Parathyroid adenoma (tissue), 2 donors: ENCODE results near the gene NXPE3.

ENCODE experiments used
- H2AFZ ChIP-seq: fragments of 300-600 bp; sonication (generic); one replicate; pipeline ENCODE4 v1.7.0; 2017; ENCODE audit warnings: antibody characterized with exemption, mild to moderate bottlenecking
- H3K27ac ChIP-seq: fragments of 300-600 bp; sonication (generic); one replicate; pipeline ENCODE4 v1.7.0; 2017
- H3K27me3 ChIP-seq: fragments of 300-600 bp; sonication (generic); one replicate; pipeline ENCODE4 v1.7.0; 2017; ENCODE audit warnings: low read length; ENCODE audit not compliant: control insufficient read depth, insufficient read depth
- H3K36me3 ChIP-seq: fragments of 300-600 bp; sonication (generic); one replicate; pipeline ENCODE4 v1.7.0; 2017; ENCODE audit warnings: low read length; ENCODE audit not compliant: control insufficient read depth, insufficient read depth
- H3K4me1 ChIP-seq: fragments of 300-600 bp; sonication (generic); one replicate; pipeline ENCODE4 v1.7.0; 2017; ENCODE audit warnings: control low read depth
- H3K4me2 ChIP-seq: fragments of 300-600 bp; sonication (generic); one replicate; pipeline ENCODE4 v1.7.0; 2017; ENCODE audit warnings: low read length
- H3K4me3 ChIP-seq: fragments of 300-600 bp; sonication (generic); one replicate; pipeline ENCODE4 v1.7.0; 2017; ENCODE audit warnings: low read depth, low read length
- H3K79me2 ChIP-seq: fragments of 300-600 bp; sonication (generic); one replicate; pipeline ENCODE4 v1.7.0; 2017; ENCODE audit warnings: control low read depth
- H3K9ac ChIP-seq: fragments of 300-600 bp; sonication (generic); one replicate; pipeline ENCODE4 v1.7.0; 2017; ENCODE audit warnings: mild to moderate bottlenecking
- H3K9me3 ChIP-seq: fragments of 300-600 bp; sonication (generic); one replicate; pipeline ENCODE4 v1.7.0; 2017; ENCODE audit warnings: low read length; ENCODE audit not compliant: control insufficient read depth
- TF ChIP-seq, protein P1 (sequence below): fragments of 300-600 bp; sonication (generic); IDR thresholded peaks from one replicate; pipeline ENCODE4 v1.7.0; 2017; ENCODE audit warnings: antibody characterized with exemption, mild to moderate bottlenecking
- donor health status: primary hyperparathyroidism.

Gene NXPE3

DNA sequence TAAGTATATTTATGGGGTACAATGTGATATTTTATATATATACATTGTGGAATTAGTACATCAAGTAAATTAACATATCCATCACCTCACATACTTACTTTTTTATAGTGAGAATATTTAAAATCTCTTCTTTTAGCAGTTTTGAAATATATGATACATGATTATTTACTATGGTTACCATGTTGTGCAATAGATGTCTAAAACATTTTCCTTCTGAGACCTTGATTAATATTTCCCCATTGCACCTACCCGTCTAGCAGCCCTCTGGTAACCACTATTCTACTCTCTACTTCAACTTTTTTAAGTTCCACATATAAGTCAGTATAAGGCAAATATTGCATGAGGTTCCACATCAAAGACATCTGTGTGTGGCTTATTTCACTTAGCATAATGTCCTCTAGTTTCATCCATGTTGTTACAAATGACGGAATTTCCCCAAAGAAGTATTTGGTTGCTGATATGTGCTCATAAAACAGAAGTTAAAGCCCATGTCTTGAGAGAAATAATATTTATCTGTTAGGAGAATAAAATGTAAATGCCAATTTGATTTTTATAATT, 40.7 kb downstream of the NXPE3 start:
- Histone ChIP-seq H2AFZ (no peak overlapping the region), H3K27ac (no peak overlapping the region), H3K79me2 (peaks cover 1% of the 10 kb centered on the region), H3K4me3 (no peak overlapping the region), H3K27me3 (no peaks in the 10 kb centered on the region), H3K9me3 (no peaks in the 10 kb centered on the region), H3K4me2 (no peak overlapping the region), H3K4me1 (no peaks in the 10 kb centered on the region), H3K36me3 (no peaks in the 10 kb centered on the region), H3K9ac (no peak overlapping the region)
- TF ChIP-seq, protein P1, sequence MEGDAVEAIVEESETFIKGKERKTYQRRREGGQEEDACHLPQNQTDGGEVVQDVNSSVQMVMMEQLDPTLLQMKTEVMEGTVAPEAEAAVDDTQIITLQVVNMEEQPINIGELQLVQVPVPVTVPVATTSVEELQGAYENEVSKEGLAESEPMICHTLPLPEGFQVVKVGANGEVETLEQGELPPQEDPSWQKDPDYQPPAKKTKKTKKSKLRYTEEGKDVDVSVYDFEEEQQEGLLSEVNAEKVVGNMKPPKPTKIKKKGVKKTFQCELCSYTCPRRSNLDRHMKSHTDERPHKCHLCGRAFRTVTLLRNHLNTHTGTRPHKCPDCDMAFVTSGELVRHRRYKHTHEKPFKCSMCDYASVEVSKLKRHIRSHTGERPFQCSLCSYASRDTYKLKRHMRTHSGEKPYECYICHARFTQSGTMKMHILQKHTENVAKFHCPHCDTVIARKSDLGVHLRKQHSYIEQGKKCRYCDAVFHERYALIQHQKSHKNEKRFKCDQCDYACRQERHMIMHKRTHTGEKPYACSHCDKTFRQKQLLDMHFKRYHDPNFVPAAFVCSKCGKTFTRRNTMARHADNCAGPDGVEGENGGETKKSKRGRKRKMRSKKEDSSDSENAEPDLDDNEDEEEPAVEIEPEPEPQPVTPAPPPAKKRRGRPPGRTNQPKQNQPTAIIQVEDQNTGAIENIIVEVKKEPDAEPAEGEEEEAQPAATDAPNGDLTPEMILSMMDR = no peak

DNA sequence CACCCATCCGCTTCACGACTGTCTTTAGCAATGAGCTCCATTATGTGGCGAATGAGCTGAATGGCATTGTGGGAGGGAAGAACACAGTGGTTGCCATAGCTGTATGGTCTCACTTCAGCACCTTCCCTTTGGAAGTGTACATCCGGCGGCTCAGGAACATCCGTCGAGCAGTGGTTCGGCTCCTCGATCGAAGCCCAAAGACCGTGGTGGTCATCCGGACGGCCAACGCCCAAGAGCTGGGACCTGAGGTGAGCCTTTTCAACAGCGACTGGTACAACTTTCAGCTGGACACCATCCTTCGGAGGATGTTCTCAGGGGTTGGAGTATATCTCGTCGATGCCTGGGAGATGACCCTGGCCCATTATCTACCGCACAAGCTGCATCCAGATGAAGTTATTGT, 42.5 kb downstream of the NXPE3 start:
- Histone ChIP-seq H3K27ac (no peak overlapping the region), H3K27me3 (no peaks in the 10 kb centered on the region), H3K9me3 (no peaks in the 10 kb centered on the region), H3K79me2 (no peaks in the 10 kb centered on the region), H3K4me2 (no peak overlapping the region), H3K4me1 (no peaks in the 10 kb centered on the region), H3K9ac (no peak overlapping the region), H3K36me3 (no peaks in the 10 kb centered on the region), H2AFZ (no peak overlapping the region), H3K4me3 (no peak overlapping the region)
- TF ChIP-seq, protein P1 = no peak

DNA sequence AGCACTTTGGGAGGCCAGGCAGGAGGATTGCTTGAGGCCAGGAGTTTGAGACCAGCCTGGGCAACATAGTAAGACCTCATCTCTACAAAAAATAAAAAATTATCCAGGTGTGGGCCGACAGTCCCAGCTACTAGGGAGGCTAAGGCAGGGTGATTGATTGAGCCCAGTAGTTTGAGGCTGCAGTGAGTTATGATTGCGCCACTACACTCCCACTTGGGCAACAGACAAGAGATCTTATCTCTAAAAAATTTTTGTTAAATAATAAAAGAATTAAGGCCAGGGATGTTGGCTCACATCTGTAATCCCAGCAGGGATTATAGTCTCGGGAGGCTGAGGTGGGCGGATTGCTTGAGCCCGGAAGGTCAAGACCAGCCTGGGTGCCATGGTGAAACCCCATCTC, 44.5 kb downstream of the NXPE3 start:
- H3K4me2 ChIP-seq = no peak overlapping the region
- H2AFZ ChIP-seq = no peak overlapping the region
- no peaks in the 10 kb centered on the region for H3K79me2 ChIP-seq
- no peaks in the 10 kb centered on the region for H3K27me3 ChIP-seq
- no peaks in the 10 kb centered on the region for H3K36me3 ChIP-seq
- no peak overlapping the region for H3K4me3 ChIP-seq
- TF ChIP-seq, protein P1 = no peak
- H3K4me1 ChIP-seq = peaks cover 4% of the 10 kb centered on the region
- H3K9ac ChIP-seq = no peak overlapping the region
- H3K9me3 ChIP-seq = no peaks in the 10 kb centered on the region
- H3K27ac ChIP-seq = no peak overlapping the region

DNA sequence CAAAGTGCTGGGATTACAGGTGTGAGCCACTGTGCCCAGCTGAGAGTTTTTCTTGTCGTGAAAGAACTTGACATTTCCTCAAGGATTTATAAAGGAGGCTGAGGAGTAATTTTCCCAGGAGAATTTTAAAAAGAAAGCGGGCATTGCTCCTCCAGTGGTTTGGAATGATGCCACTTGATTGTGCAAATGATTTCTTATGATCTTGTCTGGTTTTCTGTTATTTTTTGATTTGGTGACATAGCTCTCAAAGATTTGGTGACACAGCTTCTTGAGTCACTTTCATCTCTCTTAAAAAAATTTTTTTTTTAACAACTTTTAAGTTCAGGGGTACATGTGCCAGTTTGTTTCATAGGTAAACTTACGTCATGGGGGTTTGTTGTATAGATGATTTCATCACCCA, 45.7 kb downstream of the NXPE3 start:
- Histone ChIP-seq H2AFZ (no peak overlapping the region), H3K9me3 (no peaks in the 10 kb centered on the region), H3K27ac (no peak overlapping the region), H3K4me1 (peaks cover 9% of the 10 kb centered on the region), H3K36me3 (no peaks in the 10 kb centered on the region), H3K4me2 (no peak overlapping the region), H3K9ac (no peak overlapping the region), H3K79me2 (no peaks in the 10 kb centered on the region), H3K27me3 (no peaks in the 10 kb centered on the region), H3K4me3 (no peak overlapping the region)
- TF ChIP-seq, protein P1 = no peak

DNA sequence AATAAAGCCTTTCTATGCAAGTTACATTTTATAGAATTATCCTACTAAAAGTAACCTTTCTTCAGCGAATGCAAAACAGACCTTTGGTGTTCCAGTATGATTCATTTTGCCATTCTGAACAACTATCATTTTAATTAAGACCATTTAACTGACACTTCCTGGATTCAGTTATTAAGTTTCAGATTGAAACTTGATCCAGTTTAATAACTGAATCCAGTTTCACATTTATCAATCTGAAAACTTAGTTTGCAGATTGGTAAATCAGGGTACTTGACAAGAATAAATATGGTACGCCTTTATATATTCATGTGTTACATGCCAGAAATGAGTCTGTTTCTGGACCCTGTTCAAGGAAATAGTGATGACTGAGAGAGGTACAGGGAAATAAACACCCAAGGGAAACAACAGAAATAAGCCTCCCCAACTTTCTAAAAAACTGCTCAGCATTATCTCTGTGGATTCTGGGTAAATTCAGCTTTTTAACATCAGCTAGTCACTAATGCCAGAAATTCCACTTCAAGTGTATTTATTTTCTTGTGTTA, 47.0 kb downstream of the NXPE3 start:
- H3K9ac ChIP-seq = no peak overlapping the region
- H3K27me3 ChIP-seq = no peaks in the 10 kb centered on the region
- H3K79me2 ChIP-seq = no peaks in the 10 kb centered on the region
- H2AFZ ChIP-seq = no peak overlapping the region
- H3K27ac ChIP-seq = peak overlapping the region; percentile 18
- no peak overlapping the region for H3K4me3 ChIP-seq
- no peak overlapping the region for H3K4me2 ChIP-seq
- peaks cover 9% of the 10 kb centered on the region for H3K4me1 ChIP-seq
- H3K9me3 ChIP-seq = no peaks in the 10 kb centered on the region
- TF ChIP-seq, protein P1 = no peak
- no peaks in the 10 kb centered on the region for H3K36me3 ChIP-seq
